Measurements from ENCODE around the gene HIVEP3.

DNA sequence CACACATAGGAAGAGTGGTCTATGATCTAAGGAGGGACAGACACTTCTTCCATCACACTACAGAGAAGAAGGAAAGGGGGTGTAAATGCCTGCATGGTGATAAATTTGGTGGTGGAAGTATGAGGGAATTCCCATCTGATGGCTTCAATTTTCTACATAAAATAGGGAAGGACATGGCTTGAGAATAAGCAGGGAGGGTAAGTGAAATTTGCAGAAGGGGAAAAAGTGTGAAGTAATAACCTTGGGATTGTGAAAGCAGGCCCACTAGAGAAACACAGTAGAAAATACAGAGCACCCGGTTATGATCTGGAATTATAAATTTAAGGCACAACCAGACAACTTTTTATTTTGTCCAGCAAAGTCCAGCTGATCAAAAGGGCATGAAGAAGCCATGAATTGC lies 22.7 kb upstream of the HIVEP3 start:
- TF ChIP-seq ZBTB7A (IDR thresholded peaks at IDR 0.05; ENCODE audit: low read depth) (no peak), MAX (IDR thresholded peaks at IDR 0.05) (no peak), USF1 (IDR thresholded peaks at IDR 0.05) (no peak)
